Breast epithelium (tissue), 4 donors: ENCODE data around the gene JAKMIP2. TPM values are rescaled to one million over a fixed set of nuclear protein-coding genes. Genes with fewer than 3 reads are reported as not detected.

Source experiments
- DNase-seq, 2 donors: peaks; one replicate each; pipeline ENCODE4 v3.0.0-alpha.2; 2019; ENCODE audit warnings: low spot score in 2 of 2
- H3K27ac ChIP-seq, 2 donors: fragments of 200-600 bp; sonication (generic) in 1 of 2; one replicate each; pipeline ENCODE4 v1.5.1; 2016 to 2019; ENCODE audit warnings: mild to moderate bottlenecking in 1 of 2
- H3K27me3 ChIP-seq, 2 donors: fragments of 200-600 bp; sonication (generic) in 1 of 2; one replicate each; pipeline versions ENCODE4 v1.5.1 to v1.6.0; 2017 to 2019; ENCODE audit warnings: control low read depth in 1 of 2, mild to moderate bottlenecking in 1 of 2
- H3K36me3 ChIP-seq: fragments of 200-600 bp; one replicate; pipeline ENCODE4 v1.5.1; 2019
- H3K4me1 ChIP-seq, 2 donors: fragments of 200-600 bp; sonication (generic); one replicate each; pipeline ENCODE4 v1.5.1; 2016 to 2019; ENCODE audit warnings: control low read depth in 1 of 2
- H3K4me3 ChIP-seq, 3 donors: fragments of 200-600 bp; sonication (generic); 1 replicate in 2 of 3; 2 replicates in 1 of 3; pipeline ENCODE4 v1.5.1; 2016 to 2019; ENCODE audit warnings: mild to moderate bottlenecking in 3 of 3, moderate library complexity in 2 of 3
- H3K9me3 ChIP-seq, 2 donors: fragments of 200-600 bp; sonication (generic) in 1 of 2; one replicate each; pipeline ENCODE4 v1.5.1; 2016 to 2019; ENCODE audit warnings: control low read depth in 1 of 2
- CTCF ChIP-seq, 3 donors: fragments of 450-650 bp; IDR thresholded peaks; one replicate each; pipeline ENCODE4 v1.5.1; 2016 to 2017; ENCODE audit warnings: antibody characterized with exemption in 3 of 3, mild to moderate bottlenecking in 3 of 3, moderate library complexity in 3 of 3
- POLR2A ChIP-seq: fragments of 450-650 bp; IDR thresholded peaks from one replicate; pipeline ENCODE4 v1.6.1; 2016; ENCODE audit warnings: antibody characterized with exemption, mild to moderate bottlenecking, moderate library complexity
- POLR2AphosphoS5 ChIP-seq, 3 donors: sonication (generic); formaldehyde crosslinking; IDR thresholded peaks; one replicate each; pipeline ENCODE4 v1.6.1; 2017; ENCODE audit warnings: antibody characterized with exemption in 3 of 3
- intact Hi-C: fragments of 100-400 bp; cut with DNase I; formaldehyde crosslinking; loops from one replicate; pipeline ENCODE4 v1.15.1; 2023; ENCODE audit warnings: low total_unique reads
- total RNA-seq, 3 donors: library from RNA; depleted of rRNA; stranded (reverse); fragments of >200 nt; gene quantifications; one replicate each; pipeline ENCODE4 v1.1.0, GENCODE V29; 2016

The JAKMIP2 gene
- total RNA-seq, 3 donors from 2014 or later: under 0.01 to 0.73 (median 0.64) TPM

- Histone ChIP-seq H3K27ac (no peak overlapping the region), H3K9me3 (no peaks in the 10 kb centered on the region), H3K4me3 (no peak overlapping the region), H3K4me1 (no peaks in the 10 kb centered on the region), H3K27me3 (no peaks in the 10 kb centered on the region), H3K36me3 (no peaks in the 10 kb centered on the region)
- no peak for TF ChIP-seq POLR2A
- intact Hi-C loops: no loop called here
- no peak for DNase-seq
Measured at GRCh38 chr5:147675168-147675567, 107.4 kb downstream of the JAKMIP2 start.

- TF ChIP-seq POLR2AphosphoS5 (IDR thresholded peaks at IDR 0.05): no peak
- TF ChIP-seq POLR2A: no peak
- TF ChIP-seq CTCF (IDR thresholded peaks at IDR 0.05): no peak
- DNase-seq: no peak
- intact Hi-C loops: no loop called here
Measured at GRCh38 chr5:147674411-147674810, 108.1 kb downstream of the JAKMIP2 start.

GRCh38 chr5:147673791-147674190 is 108.7 kb downstream of the JAKMIP2 start:
- DNase-seq: no peak
- H3K4me3 ChIP-seq: no peak overlapping the region
- no peak overlapping the region for H3K27ac ChIP-seq
- intact Hi-C loops: no loop called here
- H3K27me3 ChIP-seq: no peaks in the 10 kb centered on the region
- TF ChIP-seq CTCF (IDR thresholded peaks at IDR 0.05): no peak
- TF ChIP-seq POLR2A: no peak
- no peaks in the 10 kb centered on the region for H3K4me1 ChIP-seq
- no peaks in the 10 kb centered on the region for H3K36me3 ChIP-seq
- no peaks in the 10 kb centered on the region for H3K9me3 ChIP-seq

More at GRCh38 chr5:147674411-147674810, 108.1 kb downstream of the JAKMIP2 start:
- Histone ChIP-seq H3K27me3 (no peaks in the 10 kb centered on the region), H3K4me1 (no peaks in the 10 kb centered on the region), H3K36me3 (no peaks in the 10 kb centered on the region), H3K27ac (no peak overlapping the region), H3K9me3 (no peaks in the 10 kb centered on the region), H3K4me3 (no peak overlapping the region)

- no peaks in the 10 kb centered on the region for H3K4me1 ChIP-seq
- H3K27me3 ChIP-seq: no peaks in the 10 kb centered on the region
- no peak for DNase-seq
- no peak overlapping the region for H3K4me3 ChIP-seq
- TF ChIP-seq POLR2A (no peak), CTCF (IDR thresholded peaks at IDR 0.05) (no peak)
- no peaks in the 10 kb centered on the region for H3K36me3 ChIP-seq
- no peak overlapping the region for H3K27ac ChIP-seq
- intact Hi-C loops: no loop called here
- no peaks in the 10 kb centered on the region for H3K9me3 ChIP-seq
Measured at GRCh38 chr5:147673266-147673665, 109.3 kb downstream of the JAKMIP2 start.

GRCh38 chr5:147671365-147671764 is 111.2 kb downstream of the JAKMIP2 start:
- H3K9me3 ChIP-seq: no peaks in the 10 kb centered on the region
- no peak for TF ChIP-seq CTCF (IDR thresholded peaks at IDR 0.05)
- no peak for TF ChIP-seq POLR2AphosphoS5 (IDR thresholded peaks at IDR 0.05)
- TF ChIP-seq POLR2A: no peak
- H3K4me1 ChIP-seq: no peaks in the 10 kb centered on the region
- no peaks in the 10 kb centered on the region for H3K36me3 ChIP-seq
- intact Hi-C loops: no loop called here
- no peaks in the 10 kb centered on the region for H3K27me3 ChIP-seq
- H3K27ac ChIP-seq: no peak overlapping the region
- H3K4me3 ChIP-seq: no peak overlapping the region
- DNase-seq: no peak

- no peaks in the 10 kb centered on the region for H3K27me3 ChIP-seq
- intact Hi-C loops: no loop called here
- H3K36me3 ChIP-seq: no peaks in the 10 kb centered on the region
- DNase-seq: no peak
- H3K9me3 ChIP-seq: no peaks in the 10 kb centered on the region
- no peak overlapping the region for H3K27ac ChIP-seq
- no peak overlapping the region for H3K4me3 ChIP-seq
- no peaks in the 10 kb centered on the region for H3K4me1 ChIP-seq
- no peak for TF ChIP-seq CTCF (IDR thresholded peaks at IDR 0.05)
- TF ChIP-seq POLR2AphosphoS5 (IDR thresholded peaks at IDR 0.05): no peak
- TF ChIP-seq POLR2A: no peak
Measured at GRCh38 chr5:147670815-147671214, 111.7 kb downstream of the JAKMIP2 start.
